Activated CD8-positive, alpha-beta memory T cell treated with anti-CD3 and anti-CD28 coated beads, Interleukin-2, amount 50 U/mL, for 1 hour (primary cell): ENCODE results near the gene PDE11A.
"Not testable (repeated sequence)": the region's sequence is repeated elsewhere in the genome, so short reads cannot be mapped to it uniquely, and the experiment has no call there.

Source experiments
- DNase-seq: peaks from one replicate; pipeline ENCODE4 v3.0.0-alpha.2; 2020; ENCODE audit errors: extremely low read depth

PDE11A gene

GRCh38 chr2:177882501-177882900 is 190.1 kb downstream of the PDE11A start:
- DNase-seq = no peak

DNA sequence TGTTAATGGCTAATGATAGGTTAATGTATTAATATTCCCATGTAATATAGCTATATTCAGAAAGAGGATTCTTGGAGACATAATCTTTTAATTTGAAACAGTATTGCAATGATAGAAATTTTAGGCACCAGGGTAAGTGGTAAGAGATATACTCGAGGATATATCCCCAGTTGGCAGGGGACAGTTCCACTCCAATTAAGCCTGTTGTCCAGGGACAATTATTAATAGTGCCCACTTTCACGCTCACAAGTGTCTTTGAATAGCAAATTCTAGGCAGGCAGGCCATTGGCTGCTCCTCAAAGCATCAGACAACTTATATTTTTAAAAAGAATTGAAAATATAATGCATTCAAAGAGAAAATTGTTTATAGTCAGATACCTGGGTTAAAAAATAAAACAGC is 190.7 kb downstream of the PDE11A start:
- DNase-seq = no peak

- no peak for DNase-seq
These were observed 191.4 kb downstream of the PDE11A start for GRCh38 chr2:177881008-177881747.

DNA sequence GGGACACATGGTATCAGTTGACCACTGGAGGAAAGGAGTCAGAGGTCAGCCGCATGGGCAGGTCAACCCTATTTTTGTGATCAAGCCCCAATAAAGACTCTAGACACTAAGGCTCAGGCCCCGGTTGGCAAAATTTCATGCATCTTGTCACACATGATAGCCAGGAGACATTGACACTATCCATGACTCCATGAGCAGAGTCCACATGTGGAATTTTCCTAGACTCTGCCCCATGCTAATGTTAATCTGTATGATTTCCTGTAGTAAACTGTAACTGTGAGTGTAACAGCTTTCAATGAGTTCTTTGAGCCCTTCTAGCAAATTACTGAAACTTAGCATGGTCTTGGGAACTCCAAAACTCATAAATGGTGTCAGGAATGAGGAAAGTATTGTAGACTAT is 192.3 kb downstream of the PDE11A start:
- no peak for DNase-seq

DNA sequence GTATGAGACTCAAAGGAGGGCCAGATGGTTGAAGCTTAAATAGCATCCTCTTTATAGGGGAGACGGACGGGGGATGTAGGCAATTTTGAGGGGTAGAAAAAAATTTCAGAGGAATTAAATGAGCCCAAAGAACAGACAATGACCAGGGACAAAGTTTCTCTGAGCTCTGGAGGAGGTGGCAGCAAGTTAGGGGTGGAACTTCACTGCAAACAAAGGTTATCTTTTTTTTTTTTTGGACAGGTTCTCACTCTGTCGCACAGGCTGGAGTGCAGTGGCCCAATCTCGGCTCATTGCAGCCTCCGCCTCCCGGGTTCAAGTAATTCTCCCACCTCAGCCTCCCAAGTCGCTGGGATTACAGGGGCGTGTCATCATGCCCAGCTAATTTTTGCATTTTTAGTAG is 195.6 kb downstream of the PDE11A start:
- DNase-seq = no peak

- no peak for DNase-seq
These were observed 197.9 kb downstream of the PDE11A start for GRCh38 chr2:177874686-177875085.

DNA sequence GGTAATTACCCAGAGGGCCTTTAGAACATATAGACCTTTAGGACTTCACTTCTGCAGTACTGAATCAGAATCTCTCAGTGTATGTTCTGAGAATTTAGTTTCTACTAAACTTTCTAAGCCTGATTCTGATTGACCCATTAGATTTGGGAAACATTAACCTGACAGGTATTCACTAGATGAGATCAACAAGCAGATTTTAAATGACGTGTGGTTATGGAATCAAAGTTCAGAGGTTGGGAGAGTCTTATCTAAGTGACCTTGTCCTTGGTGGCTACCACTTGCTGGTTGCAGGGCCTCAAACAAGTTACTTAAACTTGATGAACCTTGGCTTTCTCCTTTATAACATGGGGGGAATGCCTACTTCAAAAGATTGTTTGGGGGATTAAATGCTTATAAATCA is 198.7 kb downstream of the PDE11A start:
- DNase-seq = no peak

DNA sequence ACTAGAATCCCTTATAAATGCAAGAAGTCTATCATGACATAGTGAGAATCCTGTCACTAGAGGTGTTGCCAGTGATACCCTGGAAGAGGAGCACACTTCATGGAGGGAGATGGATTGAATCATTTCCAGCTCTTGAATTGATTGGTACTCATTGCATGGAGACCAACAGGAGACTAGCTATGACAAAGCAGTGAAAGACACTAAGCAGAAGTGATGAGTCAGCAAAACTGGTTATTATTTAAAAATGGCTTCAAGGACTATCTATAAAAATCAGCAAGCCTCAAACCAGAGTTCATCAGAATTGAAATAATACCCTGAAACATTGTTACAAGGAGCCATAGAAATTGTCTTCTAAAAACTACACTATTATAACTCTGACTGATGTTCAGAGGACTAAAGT is 200.3 kb downstream of the PDE11A start:
- DNase-seq = no peak

GRCh38 chr2:177869912-177870311 is 202.7 kb downstream of the PDE11A start:
- no peak for DNase-seq

DNA sequence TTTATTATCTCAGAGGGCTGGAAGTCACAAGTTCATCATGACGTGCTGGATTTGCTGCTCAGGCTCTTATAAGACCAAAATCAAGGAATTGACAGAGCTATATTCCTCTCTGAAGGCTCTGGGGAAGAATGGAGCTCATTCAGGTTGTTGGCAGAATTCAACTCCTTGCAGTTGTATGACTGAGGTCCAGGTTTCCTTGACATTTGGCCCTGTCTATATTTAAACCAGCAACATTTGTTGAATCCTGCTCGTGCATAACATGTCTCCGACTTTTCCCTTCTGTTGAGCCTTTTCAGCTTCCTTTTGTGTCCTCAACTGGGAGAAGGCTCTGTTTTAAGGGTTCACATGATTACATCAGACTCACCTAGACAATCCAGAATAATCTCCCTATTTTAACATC is 203.4 kb downstream of the PDE11A start:
- no peak for DNase-seq

GRCh38 chr2:177868806-177869205 is 203.8 kb downstream of the PDE11A start:
- no peak for DNase-seq

- no peak for DNase-seq
These were observed 215.0 kb downstream of the PDE11A start for GRCh38 chr2:177857538-177857937.

DNA sequence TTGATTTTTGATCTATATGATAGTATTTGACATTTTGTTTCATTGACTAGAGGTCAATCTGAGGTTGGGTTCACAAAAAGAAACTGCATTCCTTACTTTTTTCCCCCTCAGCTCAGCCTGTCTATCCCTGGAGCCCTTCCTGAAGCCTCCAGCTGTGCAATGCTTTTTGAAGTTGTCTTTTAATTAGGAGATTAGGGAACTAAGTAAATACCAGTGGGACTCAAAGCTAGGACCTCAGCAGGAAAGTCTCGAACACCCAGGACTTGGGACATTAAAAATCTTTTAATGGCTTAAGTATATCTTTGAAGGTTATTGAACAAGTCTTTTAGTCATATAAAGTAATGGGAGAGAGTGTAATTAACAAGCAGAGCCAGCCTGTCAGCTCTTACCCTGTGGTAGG is 220.2 kb downstream of the PDE11A start:
- no peak for DNase-seq

- DNase-seq = no peak
These were observed 229.4 kb downstream of the PDE11A start for GRCh38 chr2:177843188-177843587.

- no peak for DNase-seq
These were observed 230.3 kb downstream of the PDE11A start for GRCh38 chr2:177842243-177842642.

- not testable (repeated sequence) for DNase-seq
These were observed 237.0 kb downstream of the PDE11A start for GRCh38 chr2:177835418-177836204.

GRCh38 chr2:177832611-177833433 is 239.8 kb downstream of the PDE11A start:
- DNase-seq = no peak

DNA sequence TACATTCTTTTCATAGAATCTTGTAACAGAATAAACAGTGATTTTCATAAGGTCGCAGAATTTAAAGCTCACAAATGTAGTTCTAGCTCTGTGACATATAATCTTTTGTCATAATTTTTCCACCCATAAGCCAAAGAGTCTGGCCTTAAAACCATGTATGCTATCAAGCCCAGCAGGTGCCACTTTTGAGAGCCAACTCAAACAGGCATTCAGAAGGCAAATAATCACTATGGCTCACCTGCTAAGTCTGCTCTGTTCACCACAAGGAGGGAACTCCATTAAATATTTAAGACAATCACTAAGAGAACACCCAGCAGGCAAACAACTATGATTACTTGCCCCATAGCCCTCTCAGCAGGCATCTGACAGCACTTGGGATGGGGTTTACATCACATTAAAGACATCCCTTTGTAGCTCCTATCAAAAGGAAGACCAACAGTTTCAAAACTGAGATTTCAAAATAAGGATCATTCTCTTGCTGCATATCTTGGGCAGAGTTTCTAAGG is 241.6 kb downstream of the PDE11A start:
- no peak for DNase-seq

- DNase-seq = no peak
These were observed 244.0 kb downstream of the PDE11A start for GRCh38 chr2:177828557-177828956.

DNA sequence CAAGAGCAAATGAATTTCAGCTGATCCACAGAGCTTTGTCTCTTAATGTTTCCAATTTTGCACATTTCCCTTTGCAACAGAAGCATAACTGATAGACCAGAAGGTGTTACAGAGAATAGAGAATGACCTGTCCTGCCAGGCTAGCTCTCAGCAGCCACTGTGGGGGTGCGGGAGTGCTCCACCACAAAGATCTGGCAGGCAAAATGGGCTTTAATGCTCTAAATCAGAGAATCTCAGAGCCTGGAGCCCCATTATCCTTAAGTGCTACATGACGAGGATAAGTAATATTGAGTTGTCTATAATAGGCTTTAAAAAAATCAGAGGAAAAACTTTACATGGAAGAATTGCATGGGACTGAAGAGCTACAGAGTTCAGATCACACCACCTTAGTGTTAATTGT is 245.7 kb downstream of the PDE11A start:
- DNase-seq = no peak

DNA sequence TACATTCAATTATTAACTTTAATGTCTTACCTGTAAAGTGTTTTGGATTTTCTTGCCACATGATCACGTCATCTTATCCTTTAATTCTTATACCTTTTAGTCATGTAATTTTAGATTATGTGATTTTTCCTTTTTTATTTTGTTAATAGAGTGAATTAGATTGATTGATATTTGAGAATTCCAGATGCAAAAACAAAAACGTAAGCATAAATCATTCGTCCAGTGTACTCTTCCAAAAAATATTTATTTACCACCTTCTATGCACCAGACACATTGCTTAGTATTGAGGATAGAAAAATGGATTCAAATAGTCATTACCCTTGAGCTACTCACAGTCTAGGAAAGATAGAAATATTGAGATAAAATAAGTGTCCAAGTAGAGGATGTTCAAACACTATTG is 249.6 kb downstream of the PDE11A start:
- no peak for DNase-seq

DNA sequence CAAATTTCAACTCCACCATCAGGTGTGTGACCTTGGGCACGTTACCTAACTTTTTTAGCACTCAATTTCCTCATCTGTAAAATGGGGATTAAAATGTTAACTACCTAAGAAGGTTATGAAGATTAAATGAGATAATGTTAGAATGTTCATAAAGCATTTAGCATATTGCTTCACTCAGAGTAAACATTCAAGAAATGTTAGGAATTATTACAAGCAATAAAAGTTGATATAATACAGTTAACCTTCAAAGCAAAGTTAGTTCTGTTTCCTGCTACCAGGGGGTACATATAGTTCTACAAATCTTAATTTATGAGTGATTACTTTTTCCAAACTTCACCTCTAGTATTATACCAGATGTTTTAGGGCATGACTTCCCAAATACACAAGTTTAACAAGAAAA is 254.2 kb downstream of the PDE11A start:
- DNase-seq = no peak
